NCI-H1417 treated with DMSO at 0.1 percent for 48 hours (cell line): ENCODE measurements around the gene SLC25A28.

Experiments
- DNase-seq: peaks from one replicate; lab custom pipeline; 2025; lab: John Stamatoyannopoulos, UW

SLC25A28 gene

DNA sequence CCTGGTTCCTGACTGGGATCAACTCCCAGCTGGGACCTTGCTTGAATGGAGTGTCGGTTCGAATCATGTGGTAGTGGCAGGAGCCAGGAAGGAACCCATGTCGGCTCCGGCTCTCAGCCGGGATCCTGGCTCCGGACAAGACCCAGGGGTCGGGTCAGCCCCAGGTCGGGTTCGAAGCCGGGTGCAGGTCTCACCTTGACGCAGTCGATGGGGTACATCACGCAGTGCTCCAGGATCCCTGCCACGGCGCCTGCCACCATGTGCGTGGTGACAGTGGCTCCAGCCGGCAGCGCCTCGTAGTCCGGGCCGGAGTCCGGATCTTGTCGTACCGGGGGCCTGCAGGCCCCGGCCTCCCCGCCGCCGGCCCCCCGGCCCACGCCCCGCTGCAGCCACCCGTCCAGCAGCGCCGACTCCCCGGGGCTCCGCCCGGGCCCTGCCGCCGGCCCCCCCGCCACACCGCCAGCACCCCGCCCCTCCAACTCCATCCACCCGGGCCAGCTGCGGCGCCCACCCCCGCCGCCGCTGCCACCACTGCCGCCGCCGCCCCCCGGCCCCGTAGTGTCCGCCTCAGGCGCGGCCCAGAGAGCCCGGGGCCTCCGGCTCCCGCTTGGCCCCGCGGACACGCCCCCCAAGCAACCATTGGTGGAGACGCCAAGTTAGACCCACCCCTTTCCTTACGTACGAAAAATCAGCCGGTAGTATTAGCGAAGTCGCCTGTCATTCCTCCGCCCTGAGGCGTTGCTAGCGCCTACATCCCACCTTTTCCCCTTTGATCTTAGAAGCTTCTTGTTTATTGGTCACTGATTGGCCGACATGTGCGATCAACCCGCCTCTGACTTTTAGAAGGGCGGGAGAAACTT, at the start of gene SLC25A28:
Gene SLC25A28 (minus strand): TSS at position 589 of the 860 bp plus-strand sequence. CDS start 104 bp downstream, at position 485.
- peak; percentile 96 for DNase-seq

DNA sequence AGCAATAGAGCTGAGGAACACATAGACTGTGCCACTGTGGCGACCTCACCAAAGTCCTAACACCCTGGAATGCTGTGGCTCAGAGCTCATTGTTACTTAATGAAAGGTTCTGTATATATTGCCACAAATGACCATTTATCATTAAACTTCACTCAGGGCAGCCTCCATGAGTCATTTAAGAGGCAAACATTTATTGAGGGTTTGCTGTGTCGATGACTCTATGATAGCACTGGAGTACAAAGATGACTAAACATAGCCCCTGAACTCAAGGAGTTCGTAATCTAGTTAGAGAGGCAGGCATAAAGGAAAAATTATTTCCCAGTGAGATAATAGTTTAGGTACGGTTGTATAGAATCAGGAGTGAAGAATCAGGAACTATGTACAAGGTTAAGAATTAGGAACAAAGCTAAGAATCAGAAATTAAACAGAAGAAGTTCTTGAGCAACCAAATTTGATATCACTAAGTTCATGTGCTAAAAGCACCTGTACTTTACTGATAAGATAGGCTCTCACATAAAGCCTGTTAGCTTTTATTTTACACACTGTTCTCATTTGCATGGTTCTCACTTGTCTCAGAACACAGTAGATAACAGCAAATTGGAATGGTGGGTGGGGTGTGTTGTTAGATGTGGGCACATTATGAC, 47.0 kb upstream of the SLC25A28 start:
- DNase-seq = no peak

- DNase-seq = no peak
Measured at GRCh38 chr10:99665304-99665703, 45.1 kb upstream of the SLC25A28 start.

DNA sequence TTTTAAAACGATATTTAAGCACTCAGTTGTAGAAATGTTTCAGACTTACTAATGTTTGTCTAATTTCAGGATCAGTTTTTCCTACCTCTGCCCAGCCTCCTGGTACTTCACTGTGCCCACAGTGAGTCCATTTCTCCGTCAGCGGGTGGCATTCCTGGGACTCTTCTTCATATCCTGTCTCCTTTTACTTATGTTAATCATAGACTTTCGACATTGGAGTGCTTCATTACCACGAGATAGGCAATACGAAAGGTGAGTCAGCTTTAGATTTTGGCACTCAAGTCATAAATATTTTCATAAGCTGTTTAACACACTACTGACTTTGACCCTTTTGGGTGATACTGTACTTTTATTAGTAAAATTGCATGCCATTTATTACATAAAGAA, 41.1 kb upstream of the SLC25A28 start:
- no peak for DNase-seq

DNA sequence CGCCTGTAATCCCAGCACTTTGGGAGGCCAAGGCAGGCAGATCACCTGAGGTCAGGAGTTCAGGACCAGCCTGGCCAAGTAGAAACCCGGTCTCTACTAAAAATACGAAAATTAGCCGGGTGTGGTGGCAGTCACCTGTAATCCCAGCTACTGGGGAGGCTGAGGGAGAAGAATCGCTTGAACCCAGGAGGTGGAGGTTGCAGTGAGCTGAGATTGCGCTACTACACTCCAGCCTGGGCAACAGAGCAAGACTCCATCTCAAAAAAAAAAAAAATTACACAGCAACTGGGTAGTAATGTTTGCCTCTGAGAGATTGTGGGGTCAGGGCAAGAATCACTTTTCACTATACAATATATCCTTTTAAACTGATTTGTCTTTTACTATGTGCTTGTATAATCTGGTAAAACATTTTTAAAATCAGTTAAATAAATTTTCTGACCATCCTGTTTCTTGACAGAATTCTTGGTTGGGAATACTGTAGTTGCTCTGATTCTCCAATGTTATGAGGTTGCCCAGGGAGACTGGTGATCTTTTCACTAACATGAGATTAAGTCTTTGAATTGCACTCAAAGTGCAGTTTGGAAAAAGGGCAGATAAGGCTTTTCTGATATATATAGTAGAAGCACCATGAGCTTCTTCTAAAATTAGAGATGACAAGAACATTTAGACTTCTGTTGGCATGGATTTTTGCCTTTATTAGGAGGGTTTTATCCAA, 40.6 kb upstream of the SLC25A28 start:
- DNase-seq = no peak

- no peak for DNase-seq
Measured at GRCh38 chr10:99659868-99660366, 39.7 kb upstream of the SLC25A28 start.

DNA sequence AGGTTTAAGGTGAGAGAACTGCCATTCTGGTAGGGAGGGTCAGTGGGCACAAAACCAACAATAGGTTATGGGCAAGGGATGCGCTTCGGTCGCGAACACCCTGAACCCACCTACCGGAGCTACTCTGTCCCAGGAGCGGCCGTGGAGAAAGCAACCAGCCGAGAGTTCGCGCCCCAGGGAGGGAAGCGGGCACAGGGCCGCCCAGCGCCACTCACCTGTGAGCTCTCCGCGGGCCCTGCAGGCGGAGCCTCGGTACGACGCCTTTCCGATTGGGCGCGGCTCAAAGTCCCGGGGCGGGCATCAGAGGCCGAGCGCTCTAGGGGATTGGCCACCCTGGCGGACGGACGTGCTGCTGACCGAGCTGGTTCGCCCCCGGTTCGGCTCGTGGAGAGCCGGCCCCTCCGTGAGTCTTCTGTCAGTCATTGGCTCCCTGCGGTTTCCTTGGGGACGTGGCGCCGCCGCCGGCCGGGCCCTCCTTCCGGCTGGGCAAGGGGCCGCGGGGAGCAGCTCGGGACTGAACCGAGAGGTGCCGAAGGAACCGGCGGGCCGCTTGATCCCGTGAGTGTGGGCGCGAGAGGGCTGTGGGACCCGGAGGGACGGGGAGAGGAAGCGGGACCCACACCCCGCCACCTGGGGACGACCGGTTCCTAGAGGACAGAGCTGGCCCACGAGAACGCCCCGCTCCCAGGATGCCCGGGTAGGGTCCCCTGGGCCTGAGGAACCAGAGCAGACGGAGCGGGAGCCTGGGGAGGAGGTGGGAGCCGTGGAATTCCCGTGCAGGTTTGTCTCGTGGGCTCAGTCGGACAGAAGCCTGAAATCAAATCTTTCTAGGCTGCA, 39.0 kb upstream of the SLC25A28 start, which contains the start of gene ENTPD7:
Gene ENTPD7 (plus strand): TSS at position 479 of the 837 bp plus-strand sequence. CDS start 448 bp downstream, outside the sequence.
- DNase-seq = peak; percentile 74

DNA sequence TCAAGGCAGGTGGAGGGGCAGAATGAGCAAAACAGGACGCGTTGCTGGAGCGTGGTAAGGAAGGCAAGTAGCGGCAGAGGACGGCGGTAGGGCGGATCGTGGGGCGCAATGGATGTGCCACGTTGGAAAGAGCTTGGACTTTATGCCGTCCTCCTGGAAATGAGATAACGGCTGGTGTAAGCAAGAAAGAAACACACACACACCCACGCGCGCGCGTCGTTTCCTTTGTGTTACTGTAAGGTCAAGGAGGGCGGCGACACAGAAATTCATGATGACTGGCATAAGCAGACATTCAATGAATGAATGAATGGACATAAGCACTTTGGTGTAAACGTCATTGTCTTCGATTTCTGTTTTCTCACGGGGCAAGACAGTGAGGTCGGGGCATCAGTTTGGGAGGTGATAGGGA, 38.4 kb upstream of the SLC25A28 start:
- DNase-seq = no peak

GRCh38 chr10:99656199-99657064, 36.2 kb upstream of the SLC25A28 start:
- no peak for DNase-seq

GRCh38 chr10:99654390-99655175, 34.3 kb upstream of the SLC25A28 start:
- DNase-seq = no peak

DNA sequence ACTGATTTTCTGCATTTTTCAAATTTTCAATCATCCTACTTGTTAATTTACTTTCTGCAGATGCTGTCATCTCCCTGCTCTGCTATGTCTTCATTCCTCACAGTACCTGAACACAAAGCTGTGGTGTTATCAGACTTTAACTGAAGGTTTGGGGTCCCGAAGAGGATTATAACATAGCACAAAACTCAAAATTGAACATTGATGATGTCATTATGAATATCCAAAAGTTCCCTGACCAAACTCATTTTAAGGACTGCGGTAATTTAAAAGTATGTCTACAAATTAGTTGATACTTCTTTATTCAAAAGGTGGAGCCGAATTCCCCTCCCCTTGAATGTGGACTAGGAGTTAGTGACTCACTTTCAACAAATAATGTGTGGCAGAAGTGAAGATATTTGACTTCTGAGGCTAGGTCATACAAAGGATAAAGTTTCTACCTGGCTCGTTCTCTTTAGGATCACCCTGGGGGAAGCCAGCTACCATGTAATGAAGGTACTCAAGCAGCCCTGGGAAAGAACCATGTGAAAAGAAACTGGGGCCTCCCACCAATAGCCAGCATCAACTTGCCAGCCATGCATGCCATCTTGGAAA, 32.7 kb upstream of the SLC25A28 start:
- DNase-seq = no peak

- no peak for DNase-seq
Measured at GRCh38 chr10:99648717-99649116, 28.5 kb upstream of the SLC25A28 start.

DNA sequence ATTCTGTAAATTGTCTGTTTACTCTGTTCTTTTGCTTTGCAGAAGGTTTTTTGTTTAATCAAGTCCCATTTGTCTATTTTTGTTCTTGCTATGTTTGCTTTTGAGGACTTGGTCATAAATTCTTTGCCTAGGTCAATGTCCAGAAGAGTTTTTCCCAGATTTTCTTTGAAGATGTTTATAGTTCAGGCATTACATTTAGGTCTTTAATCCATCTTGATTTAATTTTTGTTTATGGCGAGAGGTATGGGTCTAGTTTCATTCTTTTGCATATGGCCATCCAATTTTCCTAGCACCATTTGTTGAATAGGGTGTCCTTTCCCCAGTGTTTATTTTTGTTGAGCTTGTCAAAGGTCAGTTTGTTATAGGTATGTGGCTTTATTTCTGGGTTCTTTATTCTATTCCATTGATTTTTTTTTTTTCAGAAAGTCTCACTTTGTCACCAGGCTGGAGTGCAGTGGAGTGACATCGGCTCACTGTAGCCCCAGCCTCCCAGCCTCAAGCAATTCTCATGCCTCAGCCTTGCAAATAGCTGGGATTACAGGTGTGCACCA, 27.4 kb upstream of the SLC25A28 start:
- DNase-seq = no peak

DNA sequence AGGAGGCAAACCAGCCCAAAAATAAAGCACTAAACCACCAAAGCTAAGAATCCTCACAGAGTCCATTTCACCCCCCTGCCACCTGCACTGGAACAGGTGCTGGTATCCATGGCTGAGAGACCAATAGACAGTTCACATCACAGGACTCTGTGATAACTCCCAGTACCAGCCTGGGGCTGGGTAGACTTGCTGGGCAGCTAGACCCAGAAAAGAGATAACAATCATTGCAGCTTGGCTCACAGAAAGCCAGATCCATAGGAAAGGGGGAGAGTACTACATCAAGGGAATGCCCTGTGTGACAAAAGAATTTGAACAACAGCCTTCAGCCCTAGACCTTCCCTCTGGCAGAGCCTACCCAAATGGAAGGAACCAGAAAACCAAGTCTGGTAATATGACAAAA, 13.6 kb upstream of the SLC25A28 start:
- DNase-seq = no peak

GRCh38 chr10:99631496-99631895, 11.3 kb upstream of the SLC25A28 start:
- DNase-seq = no peak

DNA sequence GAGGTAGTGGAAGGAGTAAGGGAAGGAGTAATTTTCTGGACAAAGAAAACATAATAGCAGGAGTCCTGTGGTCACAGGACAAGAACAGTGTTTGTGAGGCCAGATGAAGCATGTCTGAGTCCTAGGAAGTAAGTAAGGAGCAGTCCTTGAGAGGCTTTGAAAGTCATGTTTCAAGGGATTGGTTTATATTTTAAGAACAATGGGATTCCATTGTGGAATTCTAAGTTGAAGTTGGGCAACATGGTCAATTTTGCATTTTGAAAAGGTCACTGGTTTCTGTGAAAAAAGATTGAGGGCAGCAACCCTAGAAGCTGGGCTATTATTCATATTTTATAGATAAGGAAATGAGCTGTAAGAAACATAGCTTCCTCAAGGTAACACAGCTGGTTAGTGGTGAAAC, 10.8 kb upstream of the SLC25A28 start:
- DNase-seq = no peak

DNA sequence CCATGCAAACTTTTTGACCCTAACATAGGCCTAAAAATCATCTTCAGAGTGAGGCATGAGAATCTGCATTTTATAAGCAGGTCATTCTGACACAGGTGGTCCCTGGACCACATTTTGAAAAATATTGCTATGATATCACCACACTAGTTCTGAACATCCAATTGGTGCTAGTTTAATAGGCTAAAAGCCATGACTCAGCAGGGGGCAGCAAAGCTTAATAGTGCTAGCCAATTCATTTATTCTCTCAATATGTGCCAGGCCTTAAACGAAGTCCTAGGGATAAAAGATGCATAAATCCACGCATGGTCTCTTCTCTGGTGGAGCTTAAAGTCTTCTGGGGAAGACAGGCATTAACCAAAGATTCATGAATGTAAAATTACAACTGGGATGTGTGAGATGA, 10.2 kb upstream of the SLC25A28 start:
- no peak for DNase-seq

- no peak for DNase-seq
Measured at GRCh38 chr10:99629625-99629978, 9.4 kb upstream of the SLC25A28 start.
